A549 (cell line): ENCODE data around the gene LYZL2.
"Not testable (repeated sequence)": the region's sequence is repeated elsewhere in the genome, so short reads cannot be mapped to it uniquely, and the experiment has no call there.

Experiments used
- CBX2 ChIP-seq: fragments of 200-600 bp; sonication (generic); IDR thresholded peaks from 2 replicates; pipeline ENCODE4 v1.6.1; 2016; ENCODE audit warnings: low read depth, mild to moderate bottlenecking, borderline replicate concordance
- CHD2 ChIP-seq: fragments of 150-350 bp; IDR thresholded peaks from 2 replicates; pipeline ENCODE4 v1.6.1; 2014; ENCODE audit warnings: low read length; ENCODE audit not compliant: partially characterized antibody
- CTCF ChIP-seq: fragments of >200 bp; sonication (Bioruptor Twin); formaldehyde crosslinking; IDR thresholded peaks from 3 replicates; pipeline ENCODE4 v1.5.1; 2016
- MAX ChIP-seq: IDR thresholded peaks from 2 replicates; pipeline ENCODE4 v1.6.1; 2012
- MYC ChIP-seq: IDR thresholded peaks from 2 replicates; pipeline ENCODE4 v1.6.1; 2012; ENCODE audit warnings: mild to moderate bottlenecking, inconsistent platforms, low read length, improper control_type of control experiment, borderline replicate concordance
- NFE2L2 ChIP-seq: fragments of 150-350 bp; conservative IDR thresholded peaks from 2 replicates; pipeline ENCODE4 v1.6.1; 2014; ENCODE audit warnings: low read length
- POLR2A ChIP-seq: IDR thresholded peaks from 2 replicates; pipeline ENCODE4 v1.6.1; 2012; ENCODE audit warnings: mild to moderate bottlenecking, low read length
- REST ChIP-seq: fragments of 200-600 bp; sonication (generic); IDR thresholded peaks from 2 replicates; pipeline ENCODE4 v1.6.1; 2016; ENCODE audit warnings: antibody characterized with exemption, mild to moderate bottlenecking, moderate library complexity

GRCh38 chr10:30663403-30663802 is 33.9 kb upstream of the LYZL2 start:
- not testable (repeated sequence) for TF ChIP-seq CTCF, NFE2L2, CHD2, REST, CBX2, MYC, MAX, POLR2A
